HEK293 (cell line): ENCODE results near the gene MACROD1.

ENCODE experiments used
- CTCF ChIA-PET: fragments of 350-600 bp; formaldehyde crosslinking; extraction: SDS; loops from one replicate; lab custom pipeline; 2021; ENCODE audit warnings: antibody characterized with exemption; lab: Yijun Ruan, JAX
- POLR2A ChIA-PET: fragments of 300-600 bp; formaldehyde crosslinking; extraction: SDS; loops from one replicate; lab custom pipeline; 2020; ENCODE audit warnings: antibody characterized with exemption, inconsistent platforms; lab: Yijun Ruan, JAX
- H3K27ac ChIP-seq: fragments of 200-500 bp; sonication (Bioruptor generic); 2 replicates; pipeline ENCODE4 v1.5.1; 2014; ENCODE audit warnings: low read depth, low read length, control low read depth, inconsistent platforms; ENCODE audit errors: extremely low read depth
- H3K36me3 ChIP-seq, 2 experiments: fragments of 200-500 bp in 1 of 2; sonication (Bioruptor generic) in 1 of 2; 1 replicate in 1 of 2; 2 replicates in 1 of 2; pipeline ENCODE4 v1.5.1; 2014 to 2017; ENCODE audit warnings: inconsistent platforms in 2 of 2, low read length in 2 of 2; ENCODE audit not compliant: control insufficient read depth in 2 of 2, insufficient read depth in 1 of 2
- H3K4me1 ChIP-seq: fragments of 200-500 bp; sonication (Bioruptor generic); 2 replicates; pipeline ENCODE4 v1.5.1; 2014; ENCODE audit warnings: mild to moderate bottlenecking, low read length, inconsistent platforms; ENCODE audit not compliant: control insufficient read depth, insufficient read depth
- H3K4me3 ChIP-seq: 2 replicates; pipeline ENCODE4 v1.5.1; 2011; ENCODE audit warnings: low read depth, mild to moderate bottlenecking, control low read depth, low read length, moderate library complexity
- H3K9me3 ChIP-seq: fragments of 200-500 bp; sonication (Bioruptor generic); 2 replicates; pipeline ENCODE4 v1.5.1; 2014; ENCODE audit warnings: low read depth, low read length, inconsistent platforms; ENCODE audit not compliant: control insufficient read depth, insufficient read depth
- KLF16 ChIP-seq: fragments of 450-650 bp; formaldehyde crosslinking; IDR thresholded peaks from 2 replicates; pipeline ENCODE4 v1.5.1; 2017; ENCODE audit warnings: missing biosample characterization, missing genetic modification characterization
- MEIS1 ChIP-seq: sonication (generic); formaldehyde crosslinking; IDR thresholded peaks from 2 replicates; pipeline ENCODE4 v1.8.1; 2022; ENCODE audit warnings: missing genetic modification reagents, mild to moderate bottlenecking, borderline replicate concordance
- SCRT2 ChIP-seq: fragments of 450-650 bp; formaldehyde crosslinking; IDR thresholded peaks from 2 replicates; pipeline ENCODE4 v1.5.1; 2016; ENCODE audit warnings: missing biosample characterization, missing genetic modification characterization
- WT1 ChIP-seq: fragments of 450-650 bp; formaldehyde crosslinking; IDR thresholded peaks from 2 replicates; pipeline ENCODE4 v1.5.1; 2016; ENCODE audit warnings: missing biosample characterization, missing genetic modification characterization
- ZBTB48 ChIP-seq: fragments of 450-650 bp; formaldehyde crosslinking; IDR thresholded peaks from 2 replicates; pipeline ENCODE4 v1.5.1; 2016; ENCODE audit warnings: missing biosample characterization, missing genetic modification characterization
- ZNF146 ChIP-seq: fragments of 450-650 bp; formaldehyde crosslinking; IDR thresholded peaks from 2 replicates; pipeline ENCODE4 v1.5.1; 2016; ENCODE audit warnings: missing biosample characterization, missing genetic modification characterization
- ZNF169 ChIP-seq: fragments of 450-650 bp; formaldehyde crosslinking; IDR thresholded peaks from 2 replicates; pipeline ENCODE4 v1.5.1; 2016; ENCODE audit warnings: missing biosample characterization, missing genetic modification characterization
- ZNF362 ChIP-seq: fragments of 450-650 bp; formaldehyde crosslinking; IDR thresholded peaks from 2 replicates; pipeline ENCODE4 v1.5.1; 2016; ENCODE audit warnings: missing biosample characterization, missing genetic modification characterization
- ZNF398 ChIP-seq: fragments of 450-650 bp; formaldehyde crosslinking; IDR thresholded peaks from 2 replicates; pipeline ENCODE4 v1.5.1; 2017; ENCODE audit warnings: missing biosample characterization, missing genetic modification characterization
- ZNF416 ChIP-seq: fragments of 450-650 bp; formaldehyde crosslinking; IDR thresholded peaks from 2 replicates; pipeline ENCODE4 v1.5.1; 2016; ENCODE audit warnings: missing biosample characterization, missing genetic modification characterization
- ZNF513 ChIP-seq: fragments of 450-650 bp; IDR thresholded peaks from 2 replicates; pipeline ENCODE4 v1.5.1; 2018; ENCODE audit warnings: missing biosample characterization, missing genetic modification characterization
- ZNF658 ChIP-seq: fragments of 450-650 bp; formaldehyde crosslinking; IDR thresholded peaks from 2 replicates; pipeline ENCODE4; 2016; ENCODE audit warnings: missing biosample characterization, missing genetic modification characterization
- ZNF664 ChIP-seq: fragments of 450-650 bp; formaldehyde crosslinking; IDR thresholded peaks from 2 replicates; pipeline ENCODE4 v1.5.1; 2016; ENCODE audit warnings: missing biosample characterization, missing genetic modification characterization

MACROD1 gene

GRCh38 chr11:64042301-64042700 lies 123.6 kb downstream of the MACROD1 start:
- ChIA-PET CTCF (interaction anchor here (0.7 kb wide), 1 partner anchor 33 kb away, joined by 5 read pairs; no protein-coding TSS in a partner anchor), POLR2A (no interaction called here)
- Histone ChIP-seq H3K27ac (no peak overlapping the region), H3K4me3 (no peak overlapping the region), H3K9me3 (no peaks in the 10 kb centered on the region), H3K4me1 (no peaks in the 10 kb centered on the region), H3K36me3 (no peaks in the 10 kb centered on the region)
- TF ChIP-seq ZNF658 (tag by site-specific recombination) (no peak), ZNF146 (no peak), ZNF664 (no peak), ZNF169 (no peak)

GRCh38 chr11:64041846-64042245 lies 124.1 kb downstream of the MACROD1 start:
- Histone ChIP-seq H3K4me3 (no peak overlapping the region), H3K36me3 (no peaks in the 10 kb centered on the region), H3K4me1 (no peaks in the 10 kb centered on the region), H3K9me3 (no peaks in the 10 kb centered on the region), H3K27ac (no peak overlapping the region)
- TF ChIP-seq ZNF398 (tag by site-specific recombination) = no peak
- no peak for TF ChIP-seq KLF16 (tag by site-specific recombination)
- no peak for TF ChIP-seq ZNF416 (tag by site-specific recombination)
- TF ChIP-seq SCRT2 (tag by site-specific recombination) = no peak
- TF ChIP-seq ZNF513 (tag by site-specific recombination) = no peak
- no peak for TF ChIP-seq MEIS1 (CRISPR knock-in tag)
- TF ChIP-seq WT1 (tag by site-specific recombination) = no peak
- CTCF ChIA-PET = interaction anchor here (1.8 to 2.4 kb wide), 2 partner anchors 10 to 106 kb away, joined by 4 to 10 read pairs; no protein-coding TSS in a partner anchor
- POLR2A ChIA-PET = no interaction called here

- ChIA-PET POLR2A (no interaction called here), CTCF (interaction anchor here (0.6 to 2.4 kb wide), 3 partner anchors 9 to 107 kb away, joined by 3 to 10 read pairs (median 4); no protein-coding TSS in a partner anchor)
- Histone ChIP-seq H3K4me3 (no peak overlapping the region), H3K4me1 (no peaks in the 10 kb centered on the region), H3K27ac (no peak overlapping the region), H3K9me3 (no peaks in the 10 kb centered on the region), H3K36me3 (no peaks in the 10 kb centered on the region)
- 0 out of 2 replicates have a peak, but pooled peaks have one; percentile 35 for TF ChIP-seq ZNF362 (tag by site-specific recombination)
- no peak for TF ChIP-seq ZBTB48 (tag by site-specific recombination)
Observed at GRCh38 chr11:64040684-64041322, 125.1 kb downstream of the MACROD1 start.
